ENCODE results near the gene CSRNP3.

The CSRNP3 gene

GRCh38 chr2:165681841-165682240 lies 212.3 kb downstream of the CSRNP3 start:
- Histone ChIP-seq H3K4me1 (ENCODE audit: insufficient read depth, low read length, poor library complexity, severe bottlenecking) (no peaks in the 10 kb centered on the region), H3K79me2 (ENCODE audit: insufficient read depth, low read length) (no peaks in the 10 kb centered on the region), H3K4me2 (ENCODE audit: low read depth, low read length, poor library complexity, severe bottlenecking) (no peak overlapping the region), H3K36me3 (ENCODE audit: insufficient read depth, low read length) (no peaks in the 10 kb centered on the region), H3K9me2 (replicated peaks; ENCODE audit: low read depth, low read length) (no peaks in the 10 kb centered on the region), H3K27me3 (ENCODE audit: insufficient read depth, low read length, poor library complexity, severe bottlenecking) (no peaks in the 10 kb centered on the region), H3F3A (ENCODE audit: low read depth) (no peaks in the 10 kb centered on the region), H4K20me1 (ENCODE audit: insufficient read depth, low read length, poor library complexity, severe bottlenecking) (no peaks in the 10 kb centered on the region), H3K4me3 (ENCODE audit: low read length, poor library complexity, severe bottlenecking) (no peak overlapping the region), H2AFZ (ENCODE audit: low read length) (no peak overlapping the region), H3K9ac (ENCODE audit: low read depth, low read length, poor library complexity, severe bottlenecking) (no peak overlapping the region), H3K9me3 (ENCODE audit: insufficient read depth, low read depth, low read length) (no peaks in the 10 kb centered on the region)
- TF ChIP-seq CTCF (conservative IDR thresholded peaks at IDR 0.05; ENCODE audit: low read length) = no peak
- TF ChIP-seq EZH2phosphoT487 (IDR thresholded peaks at IDR 0.05; ENCODE audit: borderline replicate concordance) = no peak

GRCh38 chr2:165682546-165682945 lies 213.0 kb downstream of the CSRNP3 start:
- Histone ChIP-seq H3K4me3 (ENCODE audit: low read length, poor library complexity, severe bottlenecking) (no peak overlapping the region), H3F3A (ENCODE audit: low read depth) (no peaks in the 10 kb centered on the region), H3K4me1 (ENCODE audit: insufficient read depth, low read length, poor library complexity, severe bottlenecking) (no peaks in the 10 kb centered on the region), H3K9me2 (replicated peaks; ENCODE audit: low read depth, low read length) (no peaks in the 10 kb centered on the region), H3K9me3 (ENCODE audit: insufficient read depth, low read depth, low read length) (no peaks in the 10 kb centered on the region), H2AFZ (ENCODE audit: low read length) (no peak overlapping the region), H3K4me2 (ENCODE audit: low read depth, low read length, poor library complexity, severe bottlenecking) (no peak overlapping the region), H4K20me1 (ENCODE audit: insufficient read depth, low read length, poor library complexity, severe bottlenecking) (no peaks in the 10 kb centered on the region), H3K36me3 (ENCODE audit: insufficient read depth, low read length) (no peaks in the 10 kb centered on the region), H3K27me3 (ENCODE audit: insufficient read depth, low read length, poor library complexity, severe bottlenecking) (no peaks in the 10 kb centered on the region), H3K9ac (ENCODE audit: low read depth, low read length, poor library complexity, severe bottlenecking) (no peak overlapping the region), H3K79me2 (ENCODE audit: insufficient read depth, low read length) (no peaks in the 10 kb centered on the region)
- no peak for TF ChIP-seq EZH2phosphoT487 (IDR thresholded peaks at IDR 0.05; ENCODE audit: borderline replicate concordance)
- no peak for TF ChIP-seq CTCF (conservative IDR thresholded peaks at IDR 0.05; ENCODE audit: low read length)

DNA sequence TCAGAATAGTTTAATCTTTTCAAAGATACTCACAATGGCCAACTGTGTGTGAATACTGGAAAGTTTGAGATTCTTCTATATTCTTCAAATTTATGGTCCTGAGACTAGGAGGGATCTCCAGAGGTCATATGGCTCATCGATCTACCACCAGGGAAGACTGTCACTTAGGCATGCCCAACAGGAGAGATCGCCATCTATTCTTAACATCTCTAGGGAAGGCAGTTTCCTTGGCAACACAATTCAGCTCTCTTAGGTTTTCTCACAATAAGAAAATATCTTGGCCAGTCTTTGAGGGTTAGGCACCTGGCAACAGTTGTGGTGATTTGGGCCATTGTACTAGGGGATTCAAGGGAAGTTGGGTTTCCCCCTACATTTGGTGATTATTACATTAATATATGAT lies 217.3 kb downstream of the CSRNP3 start:
- H3K9ac ChIP-seq (ENCODE audit: low read depth, low read length, poor library complexity, severe bottlenecking) = no peak overlapping the region
- H3K4me1 ChIP-seq (ENCODE audit: insufficient read depth, low read length, poor library complexity, severe bottlenecking) = no peaks in the 10 kb centered on the region
- no peaks in the 10 kb centered on the region for H3K9me3 ChIP-seq (ENCODE audit: insufficient read depth, low read depth, low read length)
- TF ChIP-seq EZH2phosphoT487 (IDR thresholded peaks at IDR 0.05; ENCODE audit: borderline replicate concordance) = no peak
- TF ChIP-seq CTCF (conservative IDR thresholded peaks at IDR 0.05; ENCODE audit: low read length) = no peak
- no peaks in the 10 kb centered on the region for H3K9me2 ChIP-seq (replicated peaks; ENCODE audit: low read depth, low read length)
- no peaks in the 10 kb centered on the region for H4K20me1 ChIP-seq (ENCODE audit: insufficient read depth, low read length, poor library complexity, severe bottlenecking)
- no peak overlapping the region for H3K4me2 ChIP-seq (ENCODE audit: low read depth, low read length, poor library complexity, severe bottlenecking)
- no peaks in the 10 kb centered on the region for H3F3A ChIP-seq (ENCODE audit: low read depth)
- H3K4me3 ChIP-seq (ENCODE audit: low read length, poor library complexity, severe bottlenecking) = no peak overlapping the region
- H2AFZ ChIP-seq (ENCODE audit: low read length) = no peak overlapping the region
- H3K27me3 ChIP-seq (ENCODE audit: insufficient read depth, low read length, poor library complexity, severe bottlenecking) = no peaks in the 10 kb centered on the region
- H3K36me3 ChIP-seq (ENCODE audit: insufficient read depth, low read length) = no peaks in the 10 kb centered on the region
- H3K79me2 ChIP-seq (ENCODE audit: insufficient read depth, low read length) = no peaks in the 10 kb centered on the region

All from Loucy (cell line).